Measurements from ENCODE around the gene KANK3. TPM values are rescaled to one million over a fixed set of nuclear protein-coding genes. Genes with fewer than 3 reads are reported as not detected.
"Not testable (repeated sequence)": the region's sequence is repeated elsewhere in the genome, so short reads cannot be mapped to it uniquely, and the experiment has no call there.

The KANK3 gene
- total RNA-seq, 2 donors from 2014 or later, result 10.0 to 13.0 TPM

DNA sequence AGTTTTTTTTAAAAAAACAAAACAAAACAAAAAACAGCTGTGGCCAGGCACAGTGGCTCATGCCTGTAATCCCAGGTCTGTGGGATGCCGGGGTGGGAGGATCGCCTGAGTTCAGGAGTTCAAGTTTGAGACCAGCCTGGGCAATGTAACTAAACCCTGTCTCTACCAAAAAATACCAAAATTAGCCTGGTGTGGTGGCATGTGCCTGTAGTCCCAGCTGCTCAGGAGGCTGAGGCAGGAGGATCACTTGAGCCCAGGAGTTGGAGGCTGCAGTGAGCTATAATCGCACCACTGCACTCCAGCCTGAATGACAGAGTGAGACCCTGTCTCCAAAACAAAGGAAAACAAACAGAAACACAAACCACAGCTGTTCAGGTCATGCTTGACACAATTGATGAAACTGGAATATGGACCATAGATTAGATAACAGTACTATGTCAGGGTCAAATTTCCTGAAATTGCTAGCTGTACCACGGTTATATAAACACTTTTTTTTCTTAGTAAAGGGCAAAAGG, 14.0 kb upstream of the KANK3 start:
- TF ChIP-seq, protein P1, sequence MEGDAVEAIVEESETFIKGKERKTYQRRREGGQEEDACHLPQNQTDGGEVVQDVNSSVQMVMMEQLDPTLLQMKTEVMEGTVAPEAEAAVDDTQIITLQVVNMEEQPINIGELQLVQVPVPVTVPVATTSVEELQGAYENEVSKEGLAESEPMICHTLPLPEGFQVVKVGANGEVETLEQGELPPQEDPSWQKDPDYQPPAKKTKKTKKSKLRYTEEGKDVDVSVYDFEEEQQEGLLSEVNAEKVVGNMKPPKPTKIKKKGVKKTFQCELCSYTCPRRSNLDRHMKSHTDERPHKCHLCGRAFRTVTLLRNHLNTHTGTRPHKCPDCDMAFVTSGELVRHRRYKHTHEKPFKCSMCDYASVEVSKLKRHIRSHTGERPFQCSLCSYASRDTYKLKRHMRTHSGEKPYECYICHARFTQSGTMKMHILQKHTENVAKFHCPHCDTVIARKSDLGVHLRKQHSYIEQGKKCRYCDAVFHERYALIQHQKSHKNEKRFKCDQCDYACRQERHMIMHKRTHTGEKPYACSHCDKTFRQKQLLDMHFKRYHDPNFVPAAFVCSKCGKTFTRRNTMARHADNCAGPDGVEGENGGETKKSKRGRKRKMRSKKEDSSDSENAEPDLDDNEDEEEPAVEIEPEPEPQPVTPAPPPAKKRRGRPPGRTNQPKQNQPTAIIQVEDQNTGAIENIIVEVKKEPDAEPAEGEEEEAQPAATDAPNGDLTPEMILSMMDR (IDR thresholded peaks at IDR 0.05), result no peak
- ATAC-seq (ENCODE audit: insufficient number of reproducible peaks, low FRiP score, low read depth) (no peak), DNase-seq (ENCODE audit: low spot score) (no peak)
- Histone ChIP-seq H3K36me3 (no peaks in the 10 kb centered on the region), H3K27me3 (replicated peaks; ENCODE audit: insufficient read depth) (no peaks in the 10 kb centered on the region), H3K9me3 (no peaks in the 10 kb centered on the region), H3K4me3 (no peak overlapping the region), H3K4me1 (ENCODE audit: control insufficient read depth in 1 of 2, low read depth in 2 of 2) (peaks cover 8 to 42% of the 10 kb centered on the region in 2 donors), H3K27ac (no peak overlapping the region)

DNA sequence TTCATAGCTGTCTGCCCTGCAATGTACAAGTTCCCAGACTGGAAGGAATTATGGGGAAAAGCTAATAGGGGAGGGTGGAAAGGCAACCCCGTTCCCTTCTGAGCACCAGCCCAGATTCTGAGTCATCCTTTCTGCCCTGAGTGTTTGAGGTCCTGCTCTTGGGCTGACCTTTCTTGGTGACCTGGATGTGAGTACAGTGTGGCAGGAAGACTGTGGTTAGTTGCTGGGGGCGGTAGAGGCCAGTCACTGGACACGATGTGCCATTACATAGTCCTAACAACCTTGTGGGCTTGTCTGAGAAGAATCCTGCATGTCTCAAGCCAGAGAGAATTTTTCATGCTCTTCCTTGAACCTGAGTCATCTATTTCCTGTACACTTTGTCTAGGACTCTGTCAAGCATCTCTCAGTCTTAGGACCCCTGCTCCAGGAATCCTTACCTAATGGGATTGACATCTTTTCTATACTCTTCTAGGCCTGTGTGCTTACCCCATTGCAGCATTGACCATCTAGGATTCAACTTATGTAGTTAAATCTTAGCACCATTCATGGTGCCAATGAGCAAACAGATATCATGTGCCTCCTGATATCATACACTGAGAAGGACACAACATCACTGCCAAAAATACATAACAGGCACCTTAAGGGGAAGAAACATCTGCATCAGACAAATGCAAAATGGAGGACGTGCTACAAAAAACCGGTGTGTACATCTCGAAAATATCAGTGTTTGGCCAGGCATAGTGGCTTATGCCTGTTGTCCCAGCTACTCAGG, 12.8 kb upstream of the KANK3 start:
- H3K27ac ChIP-seq, result peak overlapping the region; percentile 7 to 61
- H3K4me3 ChIP-seq, result no peak overlapping the region
- TF ChIP-seq, protein P1 (IDR thresholded peaks at IDR 0.05), result no peak
- no peaks in the 10 kb centered on the region for H3K36me3 ChIP-seq
- ATAC-seq (ENCODE audit: insufficient number of reproducible peaks, low FRiP score, low read depth) (peak; percentile 69), DNase-seq (ENCODE audit: low spot score) (peak; percentile 47)
- peaks cover 8 to 41% of the 10 kb centered on the region in 2 donors for H3K4me1 ChIP-seq (ENCODE audit: control insufficient read depth in 1 of 2, low read depth in 2 of 2)
- H3K27me3 ChIP-seq (replicated peaks; ENCODE audit: insufficient read depth), result no peaks in the 10 kb centered on the region
- no peaks in the 10 kb centered on the region for H3K9me3 ChIP-seq

DNA sequence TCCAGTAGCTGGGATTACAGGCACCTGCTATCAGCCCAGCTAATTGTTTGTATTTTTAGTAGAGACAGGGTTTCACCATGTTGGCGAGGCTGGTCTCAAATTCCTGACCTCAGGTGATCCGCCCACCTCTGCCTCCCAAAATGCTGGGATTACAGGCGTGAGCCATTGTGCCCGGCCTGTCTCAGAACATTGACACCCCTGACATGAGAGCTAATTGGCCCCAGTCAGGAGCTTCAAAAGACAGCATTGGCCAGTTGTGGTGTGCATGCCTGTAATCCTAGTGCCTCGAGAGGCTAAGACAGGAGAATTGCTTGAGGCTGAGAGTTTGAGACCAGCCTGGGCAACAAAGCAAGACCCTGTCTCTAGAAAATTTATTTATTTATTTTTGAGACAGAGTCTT, 9.8 kb upstream of the KANK3 start:
- ATAC-seq (ENCODE audit: insufficient number of reproducible peaks, low FRiP score, low read depth); H3K9me3 ChIP-seq; DNase-seq (ENCODE audit: low spot score); H3K27ac ChIP-seq; H3K36me3 ChIP-seq; H3K27me3 ChIP-seq (replicated peaks; ENCODE audit: insufficient read depth): not testable (repeated sequence)
- Histone ChIP-seq H3K4me1 (ENCODE audit: control insufficient read depth in 1 of 2, low read depth in 2 of 2) (peaks cover 8 to 41% of the 10 kb centered on the region in 2 donors), H3K4me3 (peak overlapping the region; percentile 59)

DNA sequence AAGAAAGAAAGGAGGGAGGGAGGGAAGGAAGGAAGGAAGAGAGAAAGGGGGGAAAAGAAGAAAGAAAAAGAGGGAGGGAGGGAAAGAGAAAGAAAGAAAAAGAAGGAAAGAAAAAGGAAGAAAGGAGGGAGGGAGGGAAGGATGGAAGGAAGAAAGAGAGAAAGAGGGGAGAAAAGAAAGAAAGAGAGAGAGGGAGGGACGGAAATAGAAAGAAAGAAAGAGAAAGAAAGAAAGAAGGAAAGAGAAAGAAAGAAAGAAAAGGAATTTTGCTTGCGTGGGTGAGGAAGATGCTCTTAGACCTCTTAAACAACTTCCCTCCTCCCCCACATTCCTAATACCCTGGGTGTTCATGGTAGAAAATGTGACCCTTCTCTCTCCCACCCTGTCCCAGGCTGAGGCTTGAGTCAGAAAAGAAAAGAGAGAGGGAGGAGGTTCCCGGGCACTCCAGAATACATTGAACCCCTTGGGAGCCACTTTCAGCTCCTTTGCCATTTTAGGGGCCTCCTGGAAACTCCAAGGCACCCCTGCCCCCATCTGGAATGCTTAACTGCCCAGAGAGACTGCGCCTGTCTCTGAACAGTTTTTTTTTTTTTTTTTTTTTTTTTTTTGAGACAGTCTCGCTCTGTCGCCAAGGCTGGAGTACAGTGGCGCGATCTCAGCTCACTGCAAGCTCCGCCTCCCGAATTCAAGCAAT, 9.2 kb upstream of the KANK3 start:
- Histone ChIP-seq H3K27me3 (replicated peaks; ENCODE audit: insufficient read depth) (no peaks in the 10 kb centered on the region), H3K36me3 (no peaks in the 10 kb centered on the region), H3K27ac (peak overlapping the region in 1 of 2 donors; percentile 34), H3K4me3 (peak overlapping the region; percentile 59), H3K9me3 (no peaks in the 10 kb centered on the region), H3K4me1 (ENCODE audit: control insufficient read depth in 1 of 2, low read depth in 2 of 2) (peaks cover 8 to 41% of the 10 kb centered on the region in 2 donors)
- ATAC-seq (ENCODE audit: insufficient number of reproducible peaks, low FRiP score, low read depth) (no peak), DNase-seq (ENCODE audit: low spot score) (no peak)
- TF ChIP-seq, protein P1 (IDR thresholded peaks at IDR 0.05), result no peak

DNA sequence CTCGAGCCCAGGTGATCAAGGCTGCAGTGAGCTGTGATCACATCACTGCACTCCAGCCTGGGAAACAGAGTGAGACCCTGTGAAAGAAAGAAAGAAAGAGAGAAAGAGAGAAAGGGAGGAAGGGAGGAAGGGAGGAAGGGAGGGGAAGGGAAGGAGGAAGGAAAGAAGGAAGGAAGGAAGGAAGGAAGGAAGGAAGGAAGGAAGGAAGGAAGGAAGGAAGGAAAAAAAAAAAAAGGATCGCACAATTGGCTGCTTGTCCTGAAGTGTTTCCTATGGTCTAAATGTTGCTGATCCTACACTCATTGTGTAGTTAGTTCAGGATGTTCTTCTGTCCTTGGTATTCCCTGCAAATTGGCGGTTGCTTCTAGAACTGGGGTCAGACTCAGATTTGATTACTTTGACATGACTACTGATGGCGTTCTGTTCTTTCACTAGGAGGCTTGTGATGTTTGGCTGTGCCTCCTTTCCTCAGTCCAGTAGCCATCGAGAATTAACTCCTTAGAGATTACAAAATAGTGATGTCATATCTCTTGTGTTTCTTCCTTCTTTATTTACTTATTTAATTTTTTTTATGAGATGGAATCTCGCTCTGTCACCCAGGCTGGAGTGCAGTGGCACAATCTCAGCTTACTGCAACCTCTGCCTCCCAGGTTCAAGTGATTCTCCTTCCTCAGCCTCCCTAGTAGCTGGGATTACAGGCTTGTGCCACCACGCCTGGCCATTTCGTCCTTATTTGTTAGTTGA, 6.7 kb upstream of the KANK3 start:
- H3K27ac ChIP-seq; ATAC-seq (ENCODE audit: insufficient number of reproducible peaks, low FRiP score, low read depth); DNase-seq (ENCODE audit: low spot score); H3K27me3 ChIP-seq (replicated peaks; ENCODE audit: insufficient read depth); H3K9me3 ChIP-seq; H3K36me3 ChIP-seq; H3K4me3 ChIP-seq: not testable (repeated sequence)
- H3K4me1 ChIP-seq (ENCODE audit: control insufficient read depth in 1 of 2, low read depth in 2 of 2), result peaks cover 8 to 28% of the 10 kb centered on the region in 2 donors

DNA sequence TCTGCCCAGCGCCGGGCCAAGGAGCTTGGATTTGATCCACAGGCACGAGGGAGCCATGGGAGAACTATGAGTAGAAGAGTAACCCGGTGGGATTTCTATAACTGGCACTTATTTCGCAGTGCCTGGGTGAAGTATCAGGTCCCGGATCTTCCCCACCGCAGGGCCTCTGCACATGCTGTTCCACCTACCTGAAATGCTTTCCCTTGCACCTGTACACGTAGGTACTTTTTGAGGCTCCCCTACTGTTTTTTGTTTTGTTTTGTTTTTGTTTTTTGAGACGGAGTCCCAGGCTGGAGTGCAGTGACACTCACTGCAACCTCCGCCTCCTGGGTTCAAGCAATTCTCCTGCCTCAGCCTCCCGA, 402 bp upstream of the KANK3 start:
- Histone ChIP-seq H3K4me1 (ENCODE audit: control insufficient read depth in 1 of 2, low read depth in 2 of 2) (peaks cover 4 to 5% of the 10 kb centered on the region in 2 donors), H3K36me3 (no peaks in the 10 kb centered on the region), H3K9me3 (no peaks in the 10 kb centered on the region), H3K27me3 (replicated peaks; ENCODE audit: insufficient read depth) (peaks cover 7% of the 10 kb centered on the region), H3K4me3 (peak overlapping the region; percentile 69), H3K27ac (no peak overlapping the region)
- TF ChIP-seq, protein P1 (IDR thresholded peaks at IDR 0.05), result no peak
- DNase-seq (ENCODE audit: low spot score) (no peak), ATAC-seq (ENCODE audit: insufficient number of reproducible peaks, low FRiP score, low read depth) (no peak)

Measured in thoracic aorta (tissue), 2 donors.